ENCODE data around the gene UBL3. TPM values are rescaled to one million over a fixed set of nuclear protein-coding genes. Genes with fewer than 3 reads are reported as not detected.

The UBL3 gene, protein sequence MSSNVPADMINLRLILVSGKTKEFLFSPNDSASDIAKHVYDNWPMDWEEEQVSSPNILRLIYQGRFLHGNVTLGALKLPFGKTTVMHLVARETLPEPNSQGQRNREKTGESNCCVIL
- 8.7 and 9.7 TPM in 2 replicates for total RNA-seq (2014; rRNA removed; shearing (Covaris generic))

DNA sequence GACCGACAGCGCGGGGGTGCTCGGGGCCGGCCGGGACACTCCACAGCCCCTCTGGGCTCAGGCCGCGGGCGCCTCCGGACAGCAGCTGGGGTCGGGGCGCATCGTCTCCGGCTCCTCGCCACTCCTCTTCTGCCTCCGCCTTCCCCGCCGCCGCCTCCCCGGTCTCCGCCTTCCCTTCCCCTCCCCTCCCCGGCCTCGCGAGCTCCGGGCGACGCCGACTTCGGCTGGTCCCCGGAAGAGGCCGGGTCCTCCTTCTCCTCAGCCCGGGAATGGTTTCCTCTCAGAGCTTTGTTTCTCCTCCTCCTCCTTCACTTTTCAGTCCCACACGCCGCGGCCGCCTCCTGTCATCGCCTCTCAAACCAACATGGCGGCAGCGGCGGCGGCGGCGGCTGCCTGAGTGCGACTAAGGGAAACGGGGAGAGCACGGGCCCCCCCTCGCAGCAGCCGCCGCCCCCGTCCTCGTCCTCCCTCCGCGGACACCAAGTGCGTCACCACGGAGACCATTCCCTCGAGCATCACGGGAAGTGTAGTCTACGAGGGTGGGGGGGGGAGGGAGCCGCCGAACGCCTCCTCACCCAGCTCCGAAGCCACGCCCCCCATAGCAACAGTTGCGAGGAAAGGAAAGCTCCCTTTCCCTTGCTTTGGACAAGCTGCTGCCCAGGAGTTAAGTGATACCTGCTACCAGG lies at the start of gene UBL3:
TSS of gene UBL3 (minus strand) at position 405 of the 686 bp plus-strand sequence. CDS start 1,079 bp downstream, outside the sequence.
- DNase-seq (ENCODE audit: low spot score), result peak; percentile 86

DNA sequence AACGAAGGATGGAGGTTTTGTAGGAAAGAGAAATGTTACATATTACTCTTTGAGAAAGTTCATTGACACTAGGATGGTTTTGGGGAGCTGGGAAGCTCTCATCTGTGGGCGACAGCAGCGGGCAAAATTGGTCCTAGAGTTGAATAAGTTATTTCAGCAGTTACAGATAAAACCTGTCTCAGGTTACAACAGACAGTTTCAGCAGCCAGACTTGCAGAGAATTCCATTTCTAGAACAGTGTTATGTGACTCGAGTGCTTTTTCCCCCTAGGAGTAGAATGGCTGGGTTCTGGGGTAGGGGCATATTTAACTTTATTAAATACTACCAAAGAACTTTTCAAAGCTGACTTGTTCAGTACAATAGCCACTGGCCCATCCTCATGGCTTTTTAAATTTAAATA lies 46.7 kb upstream of the UBL3 start:
- DNase-seq (ENCODE audit: low spot score), result no peak

DNA sequence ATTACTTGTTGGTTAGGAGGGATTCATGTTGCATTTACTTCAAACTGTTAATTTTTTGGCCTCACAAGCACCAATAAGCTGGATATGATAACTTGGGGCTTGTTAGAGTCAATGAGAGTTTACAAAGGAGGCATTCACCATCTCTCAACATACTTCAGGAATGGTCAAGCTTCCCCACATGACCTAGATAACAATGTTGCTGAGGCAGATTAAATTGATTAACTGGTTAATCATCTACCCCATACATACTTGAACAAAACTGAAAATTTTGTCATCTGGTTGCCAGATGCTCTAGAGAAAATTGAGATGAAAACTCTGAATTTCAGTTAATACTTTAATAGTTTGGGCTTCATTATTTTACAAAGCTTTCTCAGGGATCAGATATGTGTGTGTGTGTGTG lies 43.0 kb upstream of the UBL3 start:
- no peak for DNase-seq (ENCODE audit: low spot score)

DNA sequence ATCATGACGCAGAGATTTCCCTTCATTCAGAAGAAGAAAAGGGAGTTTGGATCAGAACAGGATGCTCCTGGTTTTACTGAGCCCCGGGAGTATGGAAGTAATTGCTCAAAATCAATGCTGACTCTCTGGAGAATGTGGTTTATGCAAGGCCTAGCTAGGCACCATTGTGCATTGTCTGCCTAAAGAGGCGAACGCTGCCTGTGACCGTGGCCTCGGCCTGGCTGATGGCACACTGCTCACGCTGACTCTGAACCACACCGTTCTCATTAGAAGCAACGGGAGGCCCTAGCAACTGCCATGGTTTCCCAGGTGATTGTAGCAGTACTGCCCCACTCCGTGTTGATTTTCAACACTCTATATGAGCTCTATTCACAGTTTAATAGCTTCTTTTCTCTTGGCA lies 41.7 kb upstream of the UBL3 start:
- DNase-seq (ENCODE audit: low spot score), result no peak

DNA sequence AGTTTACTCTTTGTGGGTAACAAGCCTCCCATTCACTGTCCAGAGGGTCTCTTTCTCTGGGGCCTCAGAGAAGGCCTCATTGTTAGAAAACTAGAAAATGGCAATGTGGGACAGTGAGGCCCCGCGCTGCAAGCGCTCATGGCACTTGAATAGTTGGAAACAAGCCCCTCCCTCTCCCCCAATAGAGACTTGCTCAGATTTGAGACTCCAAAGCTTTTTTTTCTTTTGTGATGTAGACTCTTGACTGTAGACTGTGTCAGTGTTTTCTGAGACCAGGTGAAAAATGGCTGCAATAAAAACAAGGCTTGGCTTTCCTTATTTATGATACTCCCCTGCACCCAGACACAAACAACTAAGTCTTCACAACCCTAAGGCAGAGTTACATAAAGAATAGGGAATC lies 38.7 kb upstream of the UBL3 start:
- DNase-seq (ENCODE audit: low spot score), result no peak

DNA sequence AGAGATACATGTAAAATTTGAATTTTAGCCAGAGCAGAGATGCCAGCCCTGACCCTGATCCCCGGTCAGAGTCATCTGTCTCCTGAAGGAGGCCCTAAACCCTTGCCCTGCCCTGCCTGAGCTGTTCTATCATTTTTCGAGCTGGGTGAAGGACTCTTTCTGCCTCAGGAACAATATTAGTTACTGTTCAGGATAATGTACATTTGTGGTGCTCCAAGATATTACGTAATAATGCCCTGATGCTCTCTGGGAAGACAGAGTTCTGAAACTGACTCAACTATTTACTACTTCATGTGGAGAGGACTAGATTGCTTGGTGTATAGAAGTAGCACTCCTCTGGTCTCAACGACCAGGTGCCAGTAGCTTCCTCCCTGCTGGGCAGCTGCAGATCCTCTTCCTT lies 37.9 kb upstream of the UBL3 start:
- DNase-seq (ENCODE audit: low spot score), result no peak

DNA sequence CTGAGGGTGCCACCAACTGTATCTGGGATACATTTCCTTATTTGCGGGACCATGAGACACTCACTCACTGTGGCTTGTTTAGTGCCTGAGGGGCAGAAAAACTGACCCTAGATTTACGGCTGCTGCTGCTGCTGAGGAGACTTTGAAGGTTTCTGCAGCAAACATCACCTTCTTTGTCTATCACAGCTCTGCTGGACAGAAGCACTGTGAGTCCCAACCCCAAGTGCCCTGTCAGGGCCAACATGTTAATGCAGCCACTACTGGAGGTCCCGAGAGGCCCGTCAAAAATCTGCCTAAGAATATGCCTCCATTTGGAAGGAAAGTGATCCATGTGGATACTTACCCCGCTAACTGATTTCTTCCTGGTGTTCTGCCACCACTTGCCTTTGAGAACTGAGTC lies 37.3 kb upstream of the UBL3 start:
- DNase-seq (ENCODE audit: low spot score), result no peak

DNA sequence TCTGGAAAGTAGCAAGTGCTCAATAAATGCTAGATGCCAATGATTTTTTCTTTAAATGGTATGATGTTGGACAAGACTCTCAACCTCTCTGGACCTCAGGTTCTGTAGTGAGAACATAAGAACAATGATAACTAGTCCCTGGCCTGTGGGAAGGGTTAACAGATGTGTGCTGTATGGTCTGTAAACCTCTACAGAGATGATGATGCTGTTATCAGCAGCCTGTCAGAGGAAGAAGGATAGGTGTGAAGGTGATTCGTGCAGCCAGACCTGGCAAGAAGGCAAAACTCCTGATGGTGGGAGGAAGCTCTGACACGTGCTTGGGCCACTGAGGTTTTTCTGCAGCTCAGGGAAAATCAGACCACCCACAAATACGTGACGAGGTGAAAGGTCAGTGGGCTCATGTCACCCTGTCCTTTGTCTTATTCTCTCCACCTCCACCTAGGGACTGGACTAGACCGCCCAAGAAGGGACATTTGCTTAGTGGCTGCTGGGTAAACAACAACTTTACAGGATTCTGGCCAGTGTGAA lies 36.7 kb upstream of the UBL3 start:
- DNase-seq (ENCODE audit: low spot score), result no peak

DNA sequence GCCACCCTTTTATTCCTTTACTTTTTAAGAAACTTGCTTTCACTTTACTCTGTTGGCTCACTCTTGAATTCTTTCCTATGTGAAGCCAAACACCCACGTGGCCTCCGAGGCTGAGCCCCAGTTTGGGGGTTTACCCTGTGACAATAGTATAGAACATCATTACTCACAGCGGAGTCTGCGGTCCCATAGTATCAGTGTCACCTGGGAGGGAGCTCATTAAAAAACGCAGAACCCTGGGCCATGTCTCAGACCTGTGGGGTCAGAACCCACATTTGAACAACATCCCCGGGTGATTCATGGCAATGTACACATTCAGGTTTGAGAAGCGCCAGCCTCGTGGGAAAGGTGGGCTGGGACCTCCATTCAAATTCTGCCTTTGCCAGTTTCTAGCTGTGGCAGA lies 36.0 kb upstream of the UBL3 start:
- DNase-seq (ENCODE audit: low spot score), result no peak

DNA sequence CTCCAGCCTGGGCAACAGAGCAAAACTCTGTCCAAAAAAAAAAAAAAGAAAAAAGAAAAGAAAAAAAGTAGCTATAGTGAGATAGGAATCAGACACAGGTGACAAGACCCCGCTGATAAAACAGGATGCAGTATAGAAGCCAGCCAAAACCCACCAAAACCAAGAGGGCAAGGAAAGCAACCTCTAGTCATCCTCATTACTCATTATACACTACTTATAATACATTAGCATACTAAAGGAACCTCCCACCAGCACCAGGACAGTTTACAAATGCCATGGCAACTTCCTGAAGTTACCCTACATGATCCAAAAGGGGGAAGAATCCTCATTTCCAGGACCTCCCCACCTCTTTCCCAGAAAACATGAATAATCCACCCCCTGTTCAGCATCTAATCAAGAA lies 35.6 kb upstream of the UBL3 start:
- DNase-seq (ENCODE audit: low spot score), result no peak

DNA sequence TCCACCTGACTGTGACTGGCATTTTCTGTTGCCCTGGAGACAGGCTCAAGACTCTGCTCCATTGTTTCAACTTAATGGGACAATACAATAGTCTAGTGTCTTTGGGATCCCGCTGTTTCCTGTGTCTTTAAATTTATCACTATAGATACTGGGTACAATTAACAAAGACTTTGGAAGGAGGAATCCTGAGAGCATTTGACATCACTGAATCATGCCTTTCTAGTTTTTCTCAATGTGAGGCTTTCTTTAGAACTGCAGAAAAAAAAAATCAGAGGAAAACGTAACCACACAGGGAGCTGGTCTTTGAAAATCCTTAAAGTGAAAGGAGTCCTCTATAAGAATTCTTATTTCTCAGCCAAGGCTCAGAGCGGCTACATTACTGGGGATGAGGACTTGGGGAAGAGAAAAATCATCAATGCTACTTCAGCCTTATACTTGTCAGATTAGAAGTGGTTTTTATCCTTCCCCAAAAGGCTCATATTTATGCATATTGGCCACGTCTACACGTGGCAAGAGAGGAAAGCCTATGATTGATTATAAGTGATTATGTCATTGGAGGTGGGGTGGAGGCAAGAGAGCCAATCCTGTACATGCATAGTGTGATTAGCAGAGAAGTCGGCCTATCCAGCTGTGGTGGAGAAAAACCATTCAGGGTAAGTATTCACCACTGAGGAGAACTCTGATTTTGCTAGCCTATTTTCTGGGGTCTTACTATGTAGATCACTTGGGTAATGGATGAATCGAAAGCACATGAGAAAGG lies 34.4 kb upstream of the UBL3 start:
- DNase-seq (ENCODE audit: low spot score), result peak; percentile 40

DNA sequence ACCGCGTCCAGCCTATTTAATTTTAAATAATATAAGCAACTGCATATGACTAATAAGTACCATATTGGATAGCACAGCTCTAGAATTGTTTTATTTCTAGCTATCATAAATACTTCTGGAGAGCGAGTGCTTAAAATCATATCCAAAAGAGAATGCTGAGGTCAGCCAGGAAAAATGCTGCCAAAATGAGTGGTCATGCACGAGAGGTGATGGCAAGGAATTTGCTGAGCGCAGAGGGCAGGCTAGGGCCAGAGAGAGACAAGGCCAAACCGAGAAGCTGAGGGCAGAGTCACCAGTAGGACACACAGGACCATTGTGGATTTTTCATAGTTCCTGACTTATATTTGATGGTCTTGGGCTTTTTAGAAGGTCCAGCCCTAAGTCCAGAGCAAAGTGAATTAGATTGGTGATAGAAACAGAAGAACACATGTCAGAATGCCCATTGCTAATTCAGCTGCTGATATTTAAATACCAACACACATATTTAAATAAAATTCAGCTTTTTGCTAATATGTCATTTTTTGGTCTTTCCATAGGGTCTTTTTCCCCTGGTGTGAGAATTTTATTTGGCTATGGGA lies 33.6 kb upstream of the UBL3 start:
- no peak for DNase-seq (ENCODE audit: low spot score)

DNA sequence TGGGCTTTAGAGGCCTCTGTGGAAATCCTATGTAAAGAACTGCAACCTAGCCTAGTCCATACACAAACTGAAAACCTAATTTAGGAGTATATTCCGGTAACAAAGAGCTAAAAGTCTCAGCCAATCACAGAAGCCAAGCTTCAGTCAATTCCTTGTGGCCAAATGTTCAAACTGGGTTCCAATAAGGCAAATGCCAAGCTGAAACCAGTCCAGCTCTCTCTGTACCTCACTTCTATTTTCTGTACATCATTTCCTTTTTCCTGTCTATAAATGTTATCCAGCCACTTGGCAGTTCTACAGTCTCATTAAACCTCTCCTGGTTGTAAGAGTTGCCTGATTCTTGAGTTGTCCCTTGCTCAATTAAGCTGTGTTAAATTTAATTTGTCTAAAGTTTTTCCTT lies 31.7 kb upstream of the UBL3 start:
- DNase-seq (ENCODE audit: low spot score), result no peak

DNA sequence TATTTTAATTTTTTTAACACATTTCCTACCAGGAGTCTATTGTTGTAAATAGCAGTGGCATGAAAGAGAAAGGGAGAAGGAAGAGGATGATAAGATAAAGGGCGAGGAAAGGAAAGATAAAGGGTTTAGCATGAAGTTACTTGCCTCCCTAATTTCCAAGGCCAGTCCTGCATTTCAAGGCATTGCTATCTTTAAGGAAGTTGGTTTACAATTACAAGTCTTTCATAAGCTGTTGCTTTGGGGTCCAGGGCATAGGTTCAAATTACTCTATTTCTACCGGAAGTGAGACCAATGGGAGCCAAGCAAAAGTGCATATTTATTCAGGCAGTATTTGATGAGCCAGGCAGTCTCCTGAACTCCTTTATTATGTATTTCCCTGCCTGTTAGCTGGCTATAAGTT lies 27.7 kb upstream of the UBL3 start:
- no peak for DNase-seq (ENCODE audit: low spot score)

DNA sequence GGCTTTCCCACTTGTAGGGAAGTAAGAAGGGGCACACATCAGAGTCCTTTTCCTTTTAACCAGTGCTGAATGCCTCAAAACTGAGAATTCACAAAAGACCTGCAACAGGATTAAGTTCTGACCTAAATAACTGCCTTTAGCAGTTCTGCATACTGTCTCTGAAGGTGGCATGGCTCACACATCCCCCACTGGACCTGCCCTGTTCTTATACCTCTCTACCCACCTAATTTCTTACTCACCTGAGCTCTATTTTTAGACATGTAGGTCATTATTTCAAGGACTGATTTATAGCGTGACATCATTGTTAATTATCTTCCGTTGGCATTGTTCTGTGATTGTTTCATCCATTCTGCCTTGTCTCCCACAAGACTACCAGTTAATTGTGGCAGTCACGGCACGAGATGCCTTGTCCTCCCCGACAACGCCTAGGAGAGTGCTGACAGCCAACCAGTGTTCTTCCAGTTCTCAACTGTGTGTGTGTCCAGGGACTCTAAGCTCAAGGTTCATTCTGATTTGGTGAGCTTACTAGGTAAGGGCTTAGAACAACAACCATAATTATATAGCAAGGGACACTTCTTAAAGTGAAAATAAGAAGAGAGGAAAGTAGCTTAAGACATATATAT lies 27.1 kb upstream of the UBL3 start:
- DNase-seq (ENCODE audit: low spot score), result no peak

DNA sequence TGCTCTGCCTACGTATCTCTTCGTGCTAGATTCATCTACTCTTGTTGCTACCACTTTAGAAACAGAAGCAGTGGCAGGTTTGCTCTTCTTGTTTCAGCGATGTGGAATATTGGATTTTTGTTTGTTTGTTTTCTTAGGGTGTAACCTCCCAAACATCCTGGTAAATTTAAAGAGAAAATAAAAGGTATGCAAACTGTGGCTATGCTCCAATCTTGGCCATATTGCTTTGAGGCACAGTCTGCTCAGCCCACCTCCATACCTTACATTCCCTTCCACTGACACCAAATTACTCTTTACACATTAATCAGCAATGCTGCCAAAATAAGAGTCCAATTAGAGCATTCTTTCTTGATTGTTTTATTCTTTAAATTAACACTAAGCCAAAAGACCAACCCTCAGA lies 25.2 kb upstream of the UBL3 start:
- no peak for DNase-seq (ENCODE audit: low spot score)

DNA sequence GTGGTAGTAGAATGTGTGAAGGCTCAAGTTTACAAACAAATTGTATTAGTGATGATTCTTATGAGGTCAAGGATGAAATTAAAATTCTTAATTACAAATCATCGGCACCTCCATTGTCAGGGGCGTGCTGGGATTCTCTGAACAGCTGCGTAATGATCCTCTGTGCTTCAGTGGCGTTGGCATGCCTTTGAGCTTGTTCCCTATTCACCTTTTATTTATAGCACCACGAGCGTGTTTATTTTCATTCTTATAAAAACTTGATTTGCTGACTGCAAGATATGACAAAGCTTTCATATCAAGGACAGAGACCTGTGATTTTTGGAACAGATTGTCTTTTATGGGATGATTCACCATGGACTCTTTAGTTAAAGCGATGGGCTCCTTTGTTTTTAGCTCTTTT lies 18.2 kb upstream of the UBL3 start:
- DNase-seq (ENCODE audit: low spot score), result no peak

DNA sequence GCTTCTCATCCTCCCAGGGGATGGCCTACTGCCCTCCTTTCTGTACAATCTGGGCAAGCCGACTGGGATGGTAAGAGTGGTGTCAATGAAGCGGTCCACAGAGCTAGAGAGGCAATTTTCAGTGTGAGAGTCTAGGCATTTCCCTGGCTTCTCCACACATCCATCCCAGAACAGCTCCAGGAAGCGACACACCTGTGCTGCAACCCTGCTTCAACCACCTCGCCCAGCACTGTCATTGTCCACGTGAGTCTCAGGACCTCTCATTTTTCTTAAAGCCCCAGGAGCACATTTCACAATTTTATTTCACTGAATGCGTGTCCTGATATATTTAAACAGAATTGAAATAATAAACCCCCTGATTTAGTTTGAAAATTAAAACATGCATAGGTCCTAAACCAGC lies 15.5 kb upstream of the UBL3 start:
- DNase-seq (ENCODE audit: low spot score), result no peak

DNA sequence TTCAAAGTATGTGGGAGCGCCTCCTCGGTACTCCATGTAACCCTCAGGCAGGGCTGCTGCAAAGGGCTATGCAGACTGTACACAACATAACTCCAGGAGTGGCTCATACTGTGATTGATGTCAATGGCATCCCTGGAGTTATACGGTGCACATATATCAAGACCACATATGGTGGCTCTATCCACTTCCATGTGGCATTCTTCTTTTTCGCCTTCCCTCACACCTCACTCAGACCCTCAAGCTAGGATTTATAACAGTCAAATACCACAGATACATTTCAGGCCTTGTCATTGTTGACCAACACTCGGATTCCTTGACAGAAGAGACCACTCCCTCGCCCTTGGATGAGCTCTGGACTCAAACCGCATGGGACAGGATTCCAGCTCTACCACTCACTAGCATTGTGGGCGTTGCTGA lies 11.3 kb upstream of the UBL3 start:
- DNase-seq (ENCODE audit: low spot score), result peak; percentile 64

DNA sequence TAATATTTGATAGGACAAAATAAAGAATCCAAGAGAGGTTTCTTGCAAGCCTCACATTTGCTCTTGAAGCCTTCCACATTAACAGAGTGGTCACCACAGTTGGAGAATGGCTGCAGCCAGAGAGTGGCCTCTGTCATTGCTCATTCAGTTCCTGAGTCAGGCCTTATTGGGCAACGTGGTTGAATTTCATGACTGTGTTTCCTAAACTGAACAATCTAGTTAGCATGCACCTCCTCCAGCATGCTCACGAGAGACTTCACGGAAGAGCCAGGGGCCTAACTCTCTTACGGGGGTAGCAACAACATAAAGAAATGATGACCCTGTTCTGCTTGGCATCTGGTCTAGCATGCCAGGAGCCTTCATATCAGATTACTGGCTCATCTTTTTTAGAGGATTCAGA lies 9.6 kb upstream of the UBL3 start:
- no peak for DNase-seq (ENCODE audit: low spot score)

DNA sequence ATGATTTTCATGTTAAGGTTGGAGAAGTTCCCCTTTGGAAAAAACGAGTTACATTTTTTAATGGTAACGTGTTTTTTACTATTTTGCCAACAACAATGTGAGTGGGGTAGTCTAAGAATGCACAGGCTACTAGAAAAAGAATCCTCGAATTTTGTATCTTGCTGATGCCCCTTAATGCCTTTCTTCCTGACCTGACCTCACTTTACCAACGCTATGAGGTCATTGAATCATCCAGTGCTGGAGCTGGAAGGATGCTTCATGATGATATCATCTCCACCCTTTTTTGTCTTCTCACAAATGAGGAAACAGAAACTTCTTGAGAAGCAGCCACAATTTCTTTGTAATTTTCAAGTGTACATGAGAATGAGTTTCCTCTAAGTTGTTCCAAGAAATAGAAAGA lies 8.2 kb upstream of the UBL3 start:
- no peak for DNase-seq (ENCODE audit: low spot score)

DNA sequence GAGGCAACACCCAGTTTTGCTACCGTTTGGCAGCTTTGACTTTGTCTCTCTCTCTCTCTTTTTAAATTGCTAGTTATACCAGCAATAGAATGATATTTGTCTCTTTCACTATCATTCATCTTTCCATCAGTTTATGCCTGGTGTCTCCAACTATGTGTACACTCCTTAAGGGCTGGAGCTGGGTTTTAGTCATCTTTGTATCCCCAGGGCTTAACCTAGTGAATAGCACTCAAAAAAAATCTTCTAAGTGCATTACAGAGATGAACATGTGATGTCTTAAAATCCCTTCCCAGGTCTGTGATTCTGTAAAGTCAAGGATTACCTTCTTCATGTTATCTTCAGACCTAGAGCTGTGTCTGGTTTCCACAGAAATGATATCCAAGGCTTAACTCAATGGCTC lies 7.8 kb upstream of the UBL3 start:
- no peak for DNase-seq (ENCODE audit: low spot score)
